ENCODE results near the gene XPC. TPM values are rescaled to one million over a fixed set of nuclear protein-coding genes. Genes with fewer than 3 reads are reported as not detected.
"Not testable (repeated sequence)": the region's sequence is repeated elsewhere in the genome, so short reads cannot be mapped to it uniquely, and the experiment has no call there.

Gene XPC
- total and polyA plus RNA-seq, 5 donors from 2014 or later, result 31.3 to 75.5 (median 41.0) TPM

DNA sequence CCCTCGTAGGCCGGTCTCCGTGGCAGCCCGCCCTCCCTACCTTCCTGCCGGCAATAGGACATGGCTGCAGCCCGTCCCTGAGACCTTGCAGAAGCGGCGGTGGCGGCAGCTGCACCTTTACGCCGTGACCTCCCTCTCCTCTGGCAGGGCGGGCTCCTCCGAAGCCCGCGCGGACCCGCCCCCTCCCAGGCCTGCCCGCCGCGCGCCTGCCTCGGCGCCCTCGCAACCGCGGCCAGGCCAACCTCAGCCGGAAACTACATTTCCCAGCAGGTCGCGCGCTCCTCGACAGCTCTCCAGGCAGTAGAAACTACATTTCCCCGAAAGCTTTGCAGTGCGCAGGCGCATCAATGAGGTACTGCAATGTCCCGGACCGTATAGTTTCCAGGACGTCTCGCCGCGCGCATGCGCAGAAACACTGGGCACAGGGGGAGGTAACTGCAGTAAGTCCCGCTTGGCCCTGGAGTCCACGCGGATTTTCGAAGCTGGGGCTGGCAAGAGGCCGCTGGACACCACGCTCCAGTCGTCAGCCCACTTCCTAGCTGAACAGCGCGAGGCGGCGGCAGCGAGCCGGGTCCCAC lies 53.7 kb downstream of the XPC start, which contains the start of the genes CHCHD4 and TMEM43:
TSS of gene CHCHD4 (minus strand) at position 256 of the 578 bp plus-strand sequence. CDS start at position 62, 194 bp downstream.
TSS of gene TMEM43 (plus strand) at position 438 of the 578 bp plus-strand sequence. CDS start 142 bp downstream, outside the sequence.
- H3K27me3 ChIP-seq (ENCODE audit: control insufficient read depth, insufficient read depth, low read length), result no peaks in the 10 kb centered on the region
- peak within 1 kb of the TSS; percentile 83 for H3K27ac ChIP-seq (ENCODE audit: insufficient read depth, low read length, poor library complexity, severe bottlenecking)
- peaks cover 12 to 63% (median 49%) of the 10 kb centered on the region in 4 donors for H3K4me1 Mint-ChIP-seq
- no peaks in the 10 kb centered on the region for H3K9me3 ChIP-seq (ENCODE audit: control insufficient read depth in 2 of 2, low read length in 2 of 2)
- peaks cover 44% of the 10 kb centered on the region for H3K4me1 ChIP-seq (ENCODE audit: control insufficient read depth, insufficient read depth, low read length, poor library complexity, severe bottlenecking)
- H3K27me3 Mint-ChIP-seq, result no peaks in the 10 kb centered on the region
- peak within 1 kb of the TSS; percentile 85 to 96 (median 95) for H3K27ac Mint-ChIP-seq
- peak within 1 kb of the TSS; percentile 95 to 100 (median 96) for H3K4me3 Mint-ChIP-seq
- DNase-seq (peak; percentile 98 to 99 (median 99)), ATAC-seq (ENCODE audit: low read depth in 2 of 2) (peak; percentile 91 to 93)
- H3K36me3 Mint-ChIP-seq, result peaks cover 41% of the 10 kb centered on the region
- peaks cover 20% of the 10 kb centered on the region for H3K36me3 ChIP-seq (ENCODE audit: control insufficient read depth, insufficient read depth, low read length)
- peak within 1 kb of the TSS; percentile 86 for H3K4me3 ChIP-seq (ENCODE audit: low read depth, low read length)
- no peaks in the 10 kb centered on the region for H3K9me3 Mint-ChIP-seq

GRCh38 chr3:14124223-14124614 lies 54.2 kb downstream of the XPC start:
- no peaks in the 10 kb centered on the region for H3K9me3 ChIP-seq (ENCODE audit: control insufficient read depth in 2 of 2, low read length in 2 of 2)
- H3K36me3 Mint-ChIP-seq, result peaks cover 38% of the 10 kb centered on the region
- H3K27ac Mint-ChIP-seq, result peak overlapping the region in 2 of 3 donors; percentile 95 to 96
- no peaks in the 10 kb centered on the region for H3K27me3 Mint-ChIP-seq
- H3K4me3 Mint-ChIP-seq, result peak overlapping the region; percentile 94 to 100 (median 96)
- peaks cover 12 to 63% (median 49%) of the 10 kb centered on the region in 4 donors for H3K4me1 Mint-ChIP-seq
- H3K27me3 ChIP-seq (ENCODE audit: control insufficient read depth, insufficient read depth, low read length), result no peaks in the 10 kb centered on the region
- DNase-seq, result peak in 2 of 3 donors; percentile 44 to 81
- ATAC-seq (ENCODE audit: low read depth in 2 of 2), result peak; percentile 28 to 32
- H3K4me1 ChIP-seq (ENCODE audit: control insufficient read depth, insufficient read depth, low read length, poor library complexity, severe bottlenecking), result peaks cover 44% of the 10 kb centered on the region
- H3K4me3 ChIP-seq (ENCODE audit: low read depth, low read length), result peak overlapping the region; percentile 86
- H3K9me3 Mint-ChIP-seq, result no peaks in the 10 kb centered on the region
- peak overlapping the region; percentile 83 for H3K27ac ChIP-seq (ENCODE audit: insufficient read depth, low read length, poor library complexity, severe bottlenecking)
- H3K36me3 ChIP-seq (ENCODE audit: control insufficient read depth, insufficient read depth, low read length), result peaks cover 16% of the 10 kb centered on the region

DNA sequence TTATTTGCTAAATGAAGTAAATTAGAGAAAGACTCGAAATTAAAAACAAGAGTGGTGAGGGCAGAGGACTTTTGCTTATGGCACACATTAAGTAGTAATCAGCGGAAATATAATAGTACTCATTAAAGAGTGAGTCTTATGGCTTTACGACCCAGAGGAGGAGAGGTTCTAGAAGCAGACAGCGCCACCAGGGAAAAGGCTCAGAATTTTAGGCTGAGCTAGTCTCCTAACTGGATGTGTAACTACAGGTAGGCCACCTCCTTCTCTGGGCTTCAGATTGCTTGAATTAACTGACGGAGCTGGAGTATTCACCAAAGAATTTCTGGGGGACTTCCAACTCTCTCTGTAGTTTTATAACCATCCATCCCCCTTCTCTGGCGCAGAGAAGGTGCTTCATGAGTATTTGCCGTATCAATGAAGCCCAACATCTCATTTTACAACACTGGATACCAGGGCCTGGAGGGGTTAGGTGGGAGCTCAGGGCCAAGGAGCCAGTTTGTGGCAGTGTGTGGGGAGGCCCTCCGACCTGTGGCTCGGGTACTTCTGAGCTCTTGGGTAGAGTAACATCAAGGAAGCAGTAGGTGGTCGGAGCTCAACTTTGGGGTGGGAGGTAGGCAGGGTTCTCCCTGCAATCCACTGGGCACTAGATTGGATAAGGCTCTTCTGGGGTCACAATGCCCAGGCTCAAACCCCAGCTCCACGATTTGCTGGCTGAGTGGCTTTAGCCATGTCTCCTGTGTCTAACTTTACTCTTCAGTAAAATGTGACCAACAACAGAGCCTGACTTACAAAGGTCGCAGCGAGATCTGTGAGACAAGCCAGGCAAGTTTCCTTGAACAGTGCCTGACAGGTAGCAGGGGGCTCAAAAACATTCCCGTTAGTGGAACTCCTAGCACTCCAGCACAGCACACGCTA lies 54.8 kb downstream of the XPC start:
- Mint-ChIP-seq H3K36me3 (peaks cover 31% of the 10 kb centered on the region), H3K27me3 (no peaks in the 10 kb centered on the region), H3K4me3 (peak overlapping the region; percentile 94 to 100 (median 96)), H3K4me1 (peaks cover 12 to 62% (median 47%) of the 10 kb centered on the region in 4 donors), H3K9me3 (no peaks in the 10 kb centered on the region), H3K27ac (peak overlapping the region in 2 of 3 donors; percentile 95 to 96)
- Histone ChIP-seq H3K9me3 (ENCODE audit: control insufficient read depth in 2 of 2, low read length in 2 of 2) (no peaks in the 10 kb centered on the region), H3K36me3 (ENCODE audit: control insufficient read depth, insufficient read depth, low read length) (peaks cover 12% of the 10 kb centered on the region), H3K27me3 (ENCODE audit: control insufficient read depth, insufficient read depth, low read length) (no peaks in the 10 kb centered on the region), H3K4me3 (ENCODE audit: low read depth, low read length) (peak overlapping the region; percentile 86), H3K4me1 (ENCODE audit: control insufficient read depth, insufficient read depth, low read length, poor library complexity, severe bottlenecking) (peaks cover 44% of the 10 kb centered on the region), H3K27ac (ENCODE audit: insufficient read depth, low read length, poor library complexity, severe bottlenecking) (peak overlapping the region; percentile 83)
- DNase-seq, result no peak
- ATAC-seq (ENCODE audit: low read depth in 2 of 2), result no peak

DNA sequence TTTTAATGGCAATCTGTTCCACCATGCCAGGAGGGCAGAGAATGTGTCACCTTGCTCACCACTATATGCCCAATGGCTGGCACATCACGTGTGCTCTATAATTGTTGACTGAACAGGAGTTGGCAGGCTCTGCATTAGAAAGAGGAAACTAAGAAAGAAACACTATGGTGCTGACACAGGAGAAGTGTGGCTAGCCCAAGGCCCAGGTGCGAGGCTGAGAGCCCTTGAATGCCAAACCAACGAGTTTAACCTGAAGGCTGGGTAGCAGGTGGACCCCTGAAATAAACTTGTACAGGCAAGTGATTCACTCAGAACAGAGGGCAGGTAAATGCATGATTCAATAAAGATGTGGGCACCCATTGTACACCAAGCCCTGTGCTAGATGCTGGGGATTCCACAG lies 56.1 kb downstream of the XPC start:
- ATAC-seq (ENCODE audit: low read depth in 2 of 2) (no peak), DNase-seq (no peak)
- Histone ChIP-seq H3K27me3 (ENCODE audit: control insufficient read depth, insufficient read depth, low read length) (no peaks in the 10 kb centered on the region), H3K4me3 (ENCODE audit: low read depth, low read length) (no peak overlapping the region), H3K36me3 (ENCODE audit: control insufficient read depth, insufficient read depth, low read length) (peaks cover 9% of the 10 kb centered on the region), H3K9me3 (ENCODE audit: control insufficient read depth in 2 of 2, low read length in 2 of 2) (no peaks in the 10 kb centered on the region), H3K4me1 (ENCODE audit: control insufficient read depth, insufficient read depth, low read length, poor library complexity, severe bottlenecking) (peaks cover 38% of the 10 kb centered on the region), H3K27ac (ENCODE audit: insufficient read depth, low read length, poor library complexity, severe bottlenecking) (no peak overlapping the region)
- peak overlapping the region in 2 of 3 donors; percentile 80 to 95 for H3K27ac Mint-ChIP-seq
- no peaks in the 10 kb centered on the region for H3K27me3 Mint-ChIP-seq
- peaks cover 12 to 49% (median 38%) of the 10 kb centered on the region in 4 donors for H3K4me1 Mint-ChIP-seq
- peaks cover 23% of the 10 kb centered on the region for H3K36me3 Mint-ChIP-seq
- no peaks in the 10 kb centered on the region for H3K9me3 Mint-ChIP-seq
- H3K4me3 Mint-ChIP-seq, result peak overlapping the region; percentile 83 to 100 (median 94)

DNA sequence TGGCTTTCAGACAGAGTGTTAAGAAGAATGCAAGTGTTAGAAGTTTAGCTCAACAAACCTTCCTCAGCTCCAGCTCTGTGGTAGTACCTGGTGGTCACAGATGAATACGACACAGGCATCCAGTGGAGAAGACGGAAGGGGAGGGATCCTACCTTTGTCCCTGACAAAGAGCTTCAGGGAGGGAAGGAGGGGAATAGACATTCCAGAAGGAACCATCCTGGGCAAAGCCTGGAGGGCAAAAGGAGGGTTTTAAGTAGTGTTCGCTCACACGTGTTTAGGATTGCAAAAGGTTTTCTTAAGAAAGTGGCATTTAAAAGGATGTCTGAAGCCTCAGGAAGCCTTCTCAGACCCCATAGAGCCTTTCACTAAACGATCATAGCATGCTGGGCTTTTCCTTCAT lies 56.5 kb downstream of the XPC start:
- H3K9me3 Mint-ChIP-seq, result no peaks in the 10 kb centered on the region
- Histone ChIP-seq H3K4me3 (ENCODE audit: low read depth, low read length) (no peak overlapping the region), H3K36me3 (ENCODE audit: control insufficient read depth, insufficient read depth, low read length) (peaks cover 8% of the 10 kb centered on the region), H3K9me3 (ENCODE audit: control insufficient read depth in 2 of 2, low read length in 2 of 2) (no peaks in the 10 kb centered on the region), H3K27ac (ENCODE audit: insufficient read depth, low read length, poor library complexity, severe bottlenecking) (no peak overlapping the region), H3K4me1 (ENCODE audit: control insufficient read depth, insufficient read depth, low read length, poor library complexity, severe bottlenecking) (peaks cover 33% of the 10 kb centered on the region), H3K27me3 (ENCODE audit: control insufficient read depth, insufficient read depth, low read length) (no peaks in the 10 kb centered on the region)
- peak overlapping the region in 1 of 3 donors; percentile 95 for H3K27ac Mint-ChIP-seq
- peaks cover 23% of the 10 kb centered on the region for H3K36me3 Mint-ChIP-seq
- no peaks in the 10 kb centered on the region for H3K27me3 Mint-ChIP-seq
- DNase-seq (no peak), ATAC-seq (ENCODE audit: low read depth in 2 of 2) (no peak)
- H3K4me1 Mint-ChIP-seq, result peaks cover 12 to 45% (median 37%) of the 10 kb centered on the region in 4 donors
- H3K4me3 Mint-ChIP-seq, result peak overlapping the region; percentile 44 to 100 (median 88)

DNA sequence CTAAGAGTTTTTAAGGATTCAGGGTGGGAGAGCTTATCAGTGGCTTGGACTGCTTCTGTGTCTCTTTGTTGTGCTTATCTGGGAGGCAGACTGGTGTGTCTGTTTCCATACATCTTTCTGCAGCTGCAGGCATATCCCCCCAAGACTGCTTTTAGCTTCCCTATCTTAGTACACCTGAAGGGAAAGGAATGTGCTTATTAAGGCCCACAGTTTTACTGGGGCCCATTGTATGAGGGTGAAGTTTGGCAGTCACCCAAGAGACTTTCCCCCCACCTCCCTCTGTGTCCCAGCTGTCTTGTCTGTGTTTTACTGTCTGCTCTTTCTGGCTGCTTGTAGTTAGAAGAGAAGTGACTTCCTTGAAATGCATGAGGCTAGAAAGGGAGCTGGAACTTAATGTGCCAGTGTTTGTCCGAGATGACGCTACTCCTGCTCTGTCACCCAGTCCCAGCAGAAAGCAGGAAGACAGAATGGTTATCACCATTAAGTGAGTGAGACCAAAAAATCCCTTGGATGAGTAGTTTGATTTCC lies 57.4 kb downstream of the XPC start:
- peaks cover 27% of the 10 kb centered on the region for H3K36me3 Mint-ChIP-seq
- H3K27me3 Mint-ChIP-seq, result not testable (repeated sequence)
- peaks cover 14% of the 10 kb centered on the region for H3K36me3 ChIP-seq (ENCODE audit: control insufficient read depth, insufficient read depth, low read length)

GRCh38 chr3:14120111-14120920 lies 58.1 kb downstream of the XPC start:
- H3K27me3 ChIP-seq (ENCODE audit: control insufficient read depth, insufficient read depth, low read length), result no peaks in the 10 kb centered on the region

More for the DNA sequence above, 57.4 kb downstream of the XPC start:
- not testable (repeated sequence) for H3K9me3 Mint-ChIP-seq; DNase-seq; H3K27me3 ChIP-seq (ENCODE audit: control insufficient read depth, insufficient read depth, low read length); H3K4me3 ChIP-seq (ENCODE audit: low read depth, low read length); ATAC-seq (ENCODE audit: low read depth in 2 of 2); H3K27ac ChIP-seq (ENCODE audit: insufficient read depth, low read length, poor library complexity, severe bottlenecking); H3K27ac Mint-ChIP-seq; H3K9me3 ChIP-seq (ENCODE audit: control insufficient read depth in 2 of 2, low read length in 2 of 2)
- Mint-ChIP-seq H3K4me1 (peaks cover 9 to 36% (median 30%) of the 10 kb centered on the region in 4 donors), H3K4me3 (peak overlapping the region in 2 of 4 donors; percentile 64 to 100)
- H3K4me1 ChIP-seq (ENCODE audit: control insufficient read depth, insufficient read depth, low read length, poor library complexity, severe bottlenecking), result peaks cover 24% of the 10 kb centered on the region

More at GRCh38 chr3:14120111-14120920, 58.1 kb downstream of the XPC start:
- H3K27me3 Mint-ChIP-seq, result no peaks in the 10 kb centered on the region
- no peak for ATAC-seq (ENCODE audit: low read depth in 2 of 2)
- H3K27ac ChIP-seq (ENCODE audit: insufficient read depth, low read length, poor library complexity, severe bottlenecking), result no peak overlapping the region
- peak overlapping the region in 1 of 4 donors; percentile 38 for H3K4me3 Mint-ChIP-seq
- no peaks in the 10 kb centered on the region for H3K9me3 Mint-ChIP-seq
- peaks cover 18% of the 10 kb centered on the region for H3K4me1 ChIP-seq (ENCODE audit: control insufficient read depth, insufficient read depth, low read length, poor library complexity, severe bottlenecking)
- no peaks in the 10 kb centered on the region for H3K9me3 ChIP-seq (ENCODE audit: control insufficient read depth in 2 of 2, low read length in 2 of 2)
- H3K36me3 Mint-ChIP-seq, result peaks cover 27% of the 10 kb centered on the region
- H3K27ac Mint-ChIP-seq, result peak overlapping the region in 2 of 3 donors; percentile 41 to 72
- H3K36me3 ChIP-seq (ENCODE audit: control insufficient read depth, insufficient read depth, low read length), result peaks cover 20% of the 10 kb centered on the region
- DNase-seq, result no peak
- H3K4me1 Mint-ChIP-seq, result peaks cover 9 to 33% (median 29%) of the 10 kb centered on the region in 4 donors
- no peak overlapping the region for H3K4me3 ChIP-seq (ENCODE audit: low read depth, low read length)
